HEK293 (cell line): ENCODE measurements around the gene TSGA10IP.
A peak's percentile ranks its signal among the peaks of the same experiment; 100 is the strongest.

Experiments used
- GLI4 ChIP-seq: fragments of 450-650 bp; formaldehyde crosslinking; IDR thresholded peaks from 2 replicates; pipeline ENCODE4 v1.5.1; 2016; ENCODE audit warnings: missing biosample characterization, missing genetic modification characterization
- INSM2 ChIP-seq: fragments of 450-650 bp; formaldehyde crosslinking; IDR thresholded peaks from 2 replicates; pipeline ENCODE4 v1.5.1; 2016; ENCODE audit warnings: missing biosample characterization, missing genetic modification characterization
- KLF10 ChIP-seq: fragments of 450-650 bp; IDR thresholded peaks from 2 replicates; pipeline ENCODE4 v1.5.1; 2018; ENCODE audit warnings: missing biosample characterization, mild to moderate bottlenecking, missing genetic modification characterization
- KLF17 ChIP-seq: fragments of 450-650 bp; formaldehyde crosslinking; IDR thresholded peaks from 2 replicates; pipeline ENCODE4 v1.5.1; 2016; ENCODE audit warnings: missing biosample characterization, missing genetic modification characterization
- PRDM4 ChIP-seq: fragments of 450-650 bp; formaldehyde crosslinking; IDR thresholded peaks from 2 replicates; pipeline ENCODE4 v1.5.1; 2017; ENCODE audit warnings: missing biosample characterization, missing genetic modification characterization
- SP2 ChIP-seq: fragments of 450-650 bp; formaldehyde crosslinking; IDR thresholded peaks from 2 replicates; pipeline ENCODE4 v1.5.1; 2016; ENCODE audit warnings: missing biosample characterization, missing genetic modification characterization
- SP7 ChIP-seq: fragments of 450-650 bp; formaldehyde crosslinking; IDR thresholded peaks from 2 replicates; pipeline ENCODE4 v1.5.1; 2016; ENCODE audit warnings: missing biosample characterization, missing genetic modification characterization
- ZBTB10 ChIP-seq: fragments of 450-650 bp; formaldehyde crosslinking; IDR thresholded peaks from 2 replicates; pipeline ENCODE4 v1.5.1; 2016; ENCODE audit warnings: missing biosample characterization, missing genetic modification characterization
- ZBTB11 ChIP-seq: fragments of 450-650 bp; formaldehyde crosslinking; conservative IDR thresholded peaks from 2 replicates; pipeline ENCODE4 v1.5.1; 2016; ENCODE audit warnings: low read depth, missing biosample characterization, missing genetic modification characterization
- ZBTB20 ChIP-seq: fragments of 450-650 bp; formaldehyde crosslinking; IDR thresholded peaks from 2 replicates; pipeline ENCODE4 v1.5.1; 2016; ENCODE audit warnings: missing biosample characterization, missing genetic modification characterization
- ZNF23 ChIP-seq: fragments of 450-650 bp; formaldehyde crosslinking; IDR thresholded peaks from 2 replicates; pipeline ENCODE4 v1.5.1; 2016; ENCODE audit warnings: missing biosample characterization, missing genetic modification characterization, borderline replicate concordance
- ZNF280D ChIP-seq: fragments of 450-650 bp; formaldehyde crosslinking; IDR thresholded peaks from 2 replicates; pipeline ENCODE4 v1.5.1; 2016; ENCODE audit warnings: missing biosample characterization, missing genetic modification characterization
- ZNF416 ChIP-seq: fragments of 450-650 bp; formaldehyde crosslinking; IDR thresholded peaks from 2 replicates; pipeline ENCODE4 v1.5.1; 2016; ENCODE audit warnings: missing biosample characterization, missing genetic modification characterization
- ZNF548 ChIP-seq: fragments of 450-650 bp; formaldehyde crosslinking; IDR thresholded peaks from 2 replicates; pipeline ENCODE4 v1.5.1; 2016; ENCODE audit warnings: missing biosample characterization, missing genetic modification characterization
- ZNF558 ChIP-seq: fragments of 450-650 bp; formaldehyde crosslinking; IDR thresholded peaks from 2 replicates; pipeline ENCODE4 v1.5.1; 2016; ENCODE audit warnings: missing biosample characterization, missing genetic modification characterization
- ZNF654 ChIP-seq: fragments of 450-650 bp; formaldehyde crosslinking; IDR thresholded peaks from 2 replicates; pipeline ENCODE4 v1.5.1; 2016; ENCODE audit warnings: low read depth, missing biosample characterization, missing genetic modification characterization
- ZNF658 ChIP-seq: fragments of 450-650 bp; formaldehyde crosslinking; IDR thresholded peaks from 2 replicates; pipeline ENCODE4; 2016; ENCODE audit warnings: missing biosample characterization, missing genetic modification characterization
- ZNF670 ChIP-seq: fragments of 450-650 bp; formaldehyde crosslinking; IDR thresholded peaks from 2 replicates; pipeline ENCODE4 v1.5.1; 2016; ENCODE audit warnings: missing biosample characterization, missing genetic modification characterization, low read depth
- ZNF677 ChIP-seq: fragments of 450-650 bp; IDR thresholded peaks from 2 replicates; pipeline ENCODE4 v1.5.0; 2018; ENCODE audit warnings: missing biosample characterization, mild to moderate bottlenecking, missing genetic modification characterization, moderate library complexity
- ZNF777 ChIP-seq: fragments of 450-650 bp; formaldehyde crosslinking; IDR thresholded peaks from 2 replicates; pipeline ENCODE4 v1.5.1; 2017; ENCODE audit warnings: missing biosample characterization, missing genetic modification characterization, borderline replicate concordance
- ZSCAN4 ChIP-seq: fragments of 450-650 bp; formaldehyde crosslinking; IDR thresholded peaks from 2 replicates; pipeline ENCODE4 v1.5.1; 2017; ENCODE audit warnings: missing biosample characterization, missing genetic modification characterization

TSGA10IP gene

GRCh38 chr11:66001942-66002647 is 56.8 kb downstream of the TSGA10IP start, which contains the start of the genes BANF1 and EIF1AD (continued):
- TF ChIP-seq ZNF654 (tag by site-specific recombination): peak; percentile 17; the same call in 1 of the 2 replicates
- peak; percentile 83 for TF ChIP-seq GLI4 (tag by site-specific recombination)
- peak; percentile 93 for TF ChIP-seq ZNF777 (tag by site-specific recombination)
- TF ChIP-seq PRDM4 (tag by site-specific recombination): peak; percentile 59; the same call in 1 of the 2 replicates
- TF ChIP-seq SP7 (tag by site-specific recombination): peak; percentile 93
- TF ChIP-seq SP2: peak; percentile 87
- TF ChIP-seq ZNF670 (tag by site-specific recombination): no peak
- peak; percentile 93 for TF ChIP-seq INSM2 (tag by site-specific recombination)
- peak; percentile 99 for TF ChIP-seq ZBTB11 (tag by site-specific recombination)
- TF ChIP-seq ZBTB20: peak; percentile 56; the same call in 1 of the 2 replicates
- peak; percentile 57; the same call in 1 of the 2 replicates for TF ChIP-seq ZSCAN4 (tag by site-specific recombination)
- TF ChIP-seq ZNF416 (tag by site-specific recombination): no peak
- peak; percentile 47; the same call in 1 of the 2 replicates for TF ChIP-seq ZNF280D (tag by site-specific recombination)
- no peak for TF ChIP-seq ZNF23
- peak; percentile 73; the same call in 1 of the 2 replicates for TF ChIP-seq KLF10 (tag by site-specific recombination)
- peak; percentile 99 for TF ChIP-seq KLF17 (tag by site-specific recombination)
- no peak for TF ChIP-seq ZNF548 (tag by site-specific recombination)
- peak; percentile 61; the same call in 1 of the 2 replicates for TF ChIP-seq ZBTB10 (tag by site-specific recombination)
- TF ChIP-seq ZNF677: no peak
- TF ChIP-seq ZNF658 (tag by site-specific recombination): no peak
- peak; percentile 76 for TF ChIP-seq ZNF558
